DLD1 (cell line): ENCODE results near the gene DMTF1.

Experiments used
- in situ Hi-C: cut with HindIII; loops from 2 replicates; pipeline ENCODE4 v1.10.0; 2017; ENCODE audit warnings: low sequenced_read_pairs

The DMTF1 gene

GRCh38 chr7:87144173-87144657, 8.0 kb upstream of the DMTF1 start:
- in situ Hi-C loops, result loop anchor here (25.0 kb wide), 1 partner anchor 207 kb away; no protein-coding TSS in a partner anchor

- in situ Hi-C loops, result loop anchor here (25.0 kb wide), 1 partner anchor 210 kb away; no protein-coding TSS in a partner anchor
These were observed 5.4 kb upstream of the DMTF1 start for GRCh38 chr7:87146740-87147386.

GRCh38 chr7:87147500-87147899, 4.8 kb upstream of the DMTF1 start:
- in situ Hi-C loops, result loop anchor here (25.0 kb wide), 1 partner anchor 210 kb away; no protein-coding TSS in a partner anchor

- in situ Hi-C loops, result loop anchor here (25.0 kb wide), 1 partner anchor 211 kb away; no protein-coding TSS in a partner anchor
These were observed 3.8 kb upstream of the DMTF1 start for GRCh38 chr7:87148332-87148955.

- in situ Hi-C loops, result no loop called here
These were observed 1.1 kb upstream of the DMTF1 start for GRCh38 chr7:87151002-87151728.

- in situ Hi-C loops, result no loop called here
These were observed 533 bp upstream of the DMTF1 start for GRCh38 chr7:87151729-87152111.

GRCh38 chr7:87152897-87153641, 816 bp downstream of the DMTF1 start:
- in situ Hi-C loops, result no loop called here

- in situ Hi-C loops, result no loop called here
These were observed 1.9 kb downstream of the DMTF1 start for GRCh38 chr7:87154166-87154565.

- in situ Hi-C loops, result no loop called here
These were observed 2.3 kb downstream of the DMTF1 start for GRCh38 chr7:87154569-87154968.

- in situ Hi-C loops, result no loop called here
These were observed 3.5 kb downstream of the DMTF1 start for GRCh38 chr7:87155788-87156187.

GRCh38 chr7:87156709-87157108, 4.5 kb downstream of the DMTF1 start:
- in situ Hi-C loops, result no loop called here

GRCh38 chr7:87159538-87159937, 7.3 kb downstream of the DMTF1 start:
- in situ Hi-C loops, result no loop called here

- in situ Hi-C loops, result no loop called here
These were observed 12.2 kb downstream of the DMTF1 start for GRCh38 chr7:87164433-87164832.

GRCh38 chr7:87170828-87171227, 18.6 kb downstream of the DMTF1 start:
- in situ Hi-C loops, result no loop called here

GRCh38 chr7:87171282-87171934, 19.2 kb downstream of the DMTF1 start:
- in situ Hi-C loops, result no loop called here

- in situ Hi-C loops, result no loop called here
These were observed 21.2 kb downstream of the DMTF1 start for GRCh38 chr7:87173471-87173870.

- in situ Hi-C loops, result no loop called here
These were observed 26.1 kb downstream of the DMTF1 start for GRCh38 chr7:87178320-87178719.

- in situ Hi-C loops, result no loop called here
These were observed 26.9 kb downstream of the DMTF1 start for GRCh38 chr7:87179180-87179579.

- in situ Hi-C loops, result no loop called here
These were observed 34.9 kb downstream of the DMTF1 start for GRCh38 chr7:87187120-87187519.

GRCh38 chr7:87188930-87189329, 36.7 kb downstream of the DMTF1 start:
- in situ Hi-C loops, result no loop called here
